GM12874 (cell line): Measurements from ENCODE around the gene PIPOX.

Source experiments
- TF ChIP-seq, protein P1 (sequence below): IDR thresholded peaks from 2 replicates; pipeline ENCODE4 v1.5.1; 2011; ENCODE audit warnings: low read depth, mild to moderate bottlenecking, control low read depth, low read length, moderate library complexity; ENCODE audit not compliant: insufficient read depth

Gene PIPOX

DNA sequence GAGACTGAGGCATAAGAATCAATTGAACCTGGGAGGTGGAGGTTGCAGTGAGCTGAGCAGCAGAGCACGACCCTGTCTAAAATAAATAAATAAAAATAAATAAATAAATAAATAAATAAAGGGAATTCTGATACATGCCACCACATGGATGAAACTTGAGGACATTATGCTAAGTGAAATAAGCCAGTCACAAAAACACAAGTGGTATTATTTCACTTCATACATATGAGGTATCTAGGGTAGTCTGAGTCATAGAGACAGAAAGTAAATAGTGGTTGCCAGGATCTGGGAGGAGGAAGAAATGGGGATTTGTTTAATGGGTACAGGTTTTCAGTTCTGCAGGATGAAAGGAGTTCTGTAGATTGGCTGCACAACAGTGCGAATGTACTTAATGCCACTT, 16.3 kb downstream of the PIPOX start:
- TF ChIP-seq, protein P1, sequence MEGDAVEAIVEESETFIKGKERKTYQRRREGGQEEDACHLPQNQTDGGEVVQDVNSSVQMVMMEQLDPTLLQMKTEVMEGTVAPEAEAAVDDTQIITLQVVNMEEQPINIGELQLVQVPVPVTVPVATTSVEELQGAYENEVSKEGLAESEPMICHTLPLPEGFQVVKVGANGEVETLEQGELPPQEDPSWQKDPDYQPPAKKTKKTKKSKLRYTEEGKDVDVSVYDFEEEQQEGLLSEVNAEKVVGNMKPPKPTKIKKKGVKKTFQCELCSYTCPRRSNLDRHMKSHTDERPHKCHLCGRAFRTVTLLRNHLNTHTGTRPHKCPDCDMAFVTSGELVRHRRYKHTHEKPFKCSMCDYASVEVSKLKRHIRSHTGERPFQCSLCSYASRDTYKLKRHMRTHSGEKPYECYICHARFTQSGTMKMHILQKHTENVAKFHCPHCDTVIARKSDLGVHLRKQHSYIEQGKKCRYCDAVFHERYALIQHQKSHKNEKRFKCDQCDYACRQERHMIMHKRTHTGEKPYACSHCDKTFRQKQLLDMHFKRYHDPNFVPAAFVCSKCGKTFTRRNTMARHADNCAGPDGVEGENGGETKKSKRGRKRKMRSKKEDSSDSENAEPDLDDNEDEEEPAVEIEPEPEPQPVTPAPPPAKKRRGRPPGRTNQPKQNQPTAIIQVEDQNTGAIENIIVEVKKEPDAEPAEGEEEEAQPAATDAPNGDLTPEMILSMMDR, result no peak

DNA sequence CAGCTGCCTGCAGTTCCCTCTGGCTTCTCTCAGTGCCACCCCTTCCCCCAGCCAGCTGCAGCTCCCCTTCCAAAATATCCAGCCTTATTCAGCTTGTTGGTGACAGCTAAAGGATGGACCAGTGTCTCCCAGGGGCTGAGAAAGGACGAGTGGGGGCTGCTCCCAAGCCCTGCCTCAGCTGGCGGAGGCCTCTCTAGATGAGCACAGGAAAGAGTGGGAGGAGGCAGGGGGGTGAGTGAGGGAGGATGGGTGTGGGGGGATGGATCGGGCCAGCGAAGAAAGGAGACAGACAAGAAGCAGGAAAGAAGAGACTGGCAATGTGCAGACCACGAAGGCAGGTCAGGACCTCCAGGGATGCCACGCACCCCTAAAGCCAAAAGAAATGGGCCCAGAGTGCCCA, 17.5 kb downstream of the PIPOX start:
- TF ChIP-seq, protein P1, result no peak

DNA sequence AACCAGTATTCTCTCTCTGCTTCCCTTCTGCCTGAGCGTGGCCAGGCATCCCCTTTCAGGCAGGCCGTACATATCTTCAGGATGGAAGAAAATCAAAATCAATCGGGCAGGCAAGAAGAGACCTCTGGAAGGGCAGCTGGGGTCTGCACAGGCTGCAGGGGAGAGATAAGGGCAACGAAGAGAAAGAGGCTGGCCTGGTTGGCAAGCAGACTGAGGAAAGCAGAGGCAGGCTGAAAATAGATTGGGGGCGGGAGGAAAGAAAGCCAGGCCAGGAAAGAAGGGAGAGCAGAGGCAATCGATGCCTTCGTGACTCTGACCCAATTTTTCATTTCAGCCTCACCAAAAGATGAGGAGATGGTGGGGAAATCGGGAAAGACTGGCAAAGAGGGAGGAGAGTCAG, 18.1 kb downstream of the PIPOX start:
- TF ChIP-seq, protein P1, result no peak

DNA sequence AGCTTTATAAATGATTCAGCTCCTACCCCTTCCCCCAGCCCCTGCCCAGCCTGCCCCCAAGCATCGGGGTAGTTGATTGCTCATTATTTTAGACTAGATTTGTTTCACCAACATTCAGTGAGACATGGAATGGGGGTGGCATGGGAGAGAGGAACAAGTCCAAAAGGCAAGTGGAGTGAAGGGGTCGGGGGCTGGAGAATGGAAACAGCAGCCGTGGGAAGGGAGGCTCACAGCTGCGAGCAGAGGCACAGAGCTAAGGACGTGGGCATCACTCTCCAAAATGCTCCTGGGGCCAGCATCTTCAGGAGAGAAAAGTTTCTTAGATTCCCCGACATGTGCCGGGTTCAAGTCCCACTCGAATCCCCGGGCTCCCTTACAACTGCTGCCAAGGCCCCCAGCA, 19.3 kb downstream of the PIPOX start:
- TF ChIP-seq, protein P1, result no peak

DNA sequence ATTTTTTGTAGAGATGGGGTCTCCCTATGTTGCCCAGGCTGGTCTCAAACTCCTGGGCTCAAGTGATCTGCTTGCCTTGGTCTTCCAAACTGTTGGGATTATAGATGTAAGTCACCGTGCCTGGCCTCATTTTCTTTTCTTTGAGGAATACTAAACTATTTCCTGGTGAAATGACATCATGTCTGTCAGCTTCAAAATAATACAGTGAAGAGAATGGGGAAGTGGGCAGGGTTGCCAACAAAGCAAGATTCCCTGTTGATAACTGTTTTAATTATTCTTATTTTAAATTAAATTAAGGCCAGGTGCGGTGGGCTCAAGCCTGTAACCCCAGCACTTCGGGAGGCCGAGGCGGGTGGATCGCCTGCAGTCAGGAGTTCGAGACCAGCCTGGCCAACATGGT, 21.1 kb downstream of the PIPOX start:
- TF ChIP-seq, protein P1, result no peak

DNA sequence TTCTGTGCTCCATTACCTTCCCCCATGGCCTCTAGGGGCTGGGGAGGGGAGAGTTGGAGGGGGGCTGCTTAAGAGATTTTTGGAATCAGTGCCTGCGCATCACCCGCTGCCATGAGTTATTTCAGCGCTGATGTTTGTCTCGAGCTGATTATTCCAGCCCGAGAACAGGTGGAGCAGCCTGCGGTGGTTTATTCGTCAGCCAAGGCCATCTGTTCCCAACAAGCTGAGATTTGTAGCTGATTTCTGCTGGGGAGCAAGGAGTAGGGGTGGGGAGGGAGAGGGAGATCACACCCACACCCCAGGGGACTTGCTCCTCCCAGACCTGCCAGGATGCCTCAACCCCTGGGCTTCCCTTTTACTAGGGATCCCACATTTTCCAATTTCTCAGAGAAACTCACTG, 23.1 kb downstream of the PIPOX start:
- TF ChIP-seq, protein P1, result no peak

DNA sequence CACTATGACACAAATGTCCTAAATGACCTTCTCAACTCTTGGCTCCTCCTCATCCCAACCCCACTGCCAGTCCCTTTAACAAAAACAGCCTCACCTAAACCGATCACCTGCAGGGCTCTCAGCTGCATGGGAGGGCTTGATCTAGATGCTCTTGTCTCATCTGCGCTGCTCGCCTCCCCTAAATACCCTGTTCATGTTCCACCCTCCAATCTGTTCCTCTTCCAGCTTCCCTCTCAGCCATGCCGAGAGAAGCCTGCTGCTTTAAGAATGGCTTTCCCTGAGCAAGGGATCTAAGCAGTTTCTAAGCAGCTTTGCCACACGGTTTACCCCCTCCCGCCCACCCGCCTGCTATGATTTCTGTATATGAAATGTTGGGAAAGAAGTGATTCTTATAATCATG, 23.7 kb downstream of the PIPOX start:
- TF ChIP-seq, protein P1, result no peak

DNA sequence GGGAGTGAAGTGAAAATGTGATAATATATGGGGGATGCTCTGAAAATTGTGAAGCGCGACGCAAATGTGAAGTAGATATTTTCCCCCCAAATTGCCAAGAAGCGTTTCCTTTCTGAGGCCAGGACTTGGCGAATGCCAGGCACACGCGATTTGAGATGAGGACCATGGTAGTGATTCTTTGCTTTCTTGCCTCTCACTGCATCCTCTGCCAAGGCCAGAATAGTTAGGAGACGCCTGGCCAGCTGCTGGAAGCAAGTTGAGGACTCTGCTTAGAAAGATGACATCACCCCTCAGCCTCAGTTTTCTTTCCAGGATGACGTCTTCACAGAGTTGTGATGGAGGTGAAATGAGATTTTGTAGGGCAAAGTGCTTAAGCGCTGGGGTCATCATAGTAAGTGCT, 25.9 kb downstream of the PIPOX start:
- TF ChIP-seq, protein P1, result no peak
